ENCODE results near the gene MLC1. TPM values are rescaled to one million over a fixed set of nuclear protein-coding genes. Genes with fewer than 3 reads are reported as not detected.

Gene MLC1
- total and polyA plus RNA-seq, 7 donors = under 0.01 TPM; not detected in 6

DNA sequence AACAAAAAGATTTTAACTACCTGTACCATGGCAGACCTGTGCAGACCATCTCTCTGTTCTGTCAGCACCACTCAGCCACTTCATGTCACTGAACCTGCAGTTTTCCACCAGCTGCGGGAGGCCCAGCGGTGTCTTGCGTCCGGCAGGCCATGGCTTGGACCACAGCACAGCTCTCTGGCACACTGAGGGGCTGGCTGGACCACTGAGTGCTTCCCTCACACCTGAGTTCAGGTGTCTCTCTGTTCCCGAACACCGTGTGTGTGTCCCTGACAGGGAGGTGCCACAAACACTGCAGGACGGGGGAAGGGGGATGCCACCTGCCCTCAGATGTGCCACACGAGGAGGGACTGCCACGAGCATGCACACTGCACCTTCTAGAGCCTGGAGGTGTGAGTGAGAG, 22.3 kb upstream of the MLC1 start:
- ATAC-seq (no peak), DNase-seq (no peak)
- 78 to 85% (median 80%) methylated on average over 9 of the region's 9 CpGs for WGBS, 3 donors
- intact Hi-C loops (cut with DNase I) = no loop called here
- Histone ChIP-seq H3K4me3 (no peak overlapping the region), H3K27ac (no peak overlapping the region), H3K9me3 (no peaks in the 10 kb centered on the region), H3K36me3 (ENCODE audit: insufficient read depth in 1 of 2, low read depth in 1 of 2) (no peaks in the 10 kb centered on the region), H3K4me1 (no peaks in the 10 kb centered on the region), H3K27me3 (ENCODE audit: insufficient read depth in 3 of 3, low read length in 2 of 3) (peaks cover 0 to 20% (median 0%) of the 10 kb centered on the region in 3 donors)
- TF ChIP-seq, protein P1, sequence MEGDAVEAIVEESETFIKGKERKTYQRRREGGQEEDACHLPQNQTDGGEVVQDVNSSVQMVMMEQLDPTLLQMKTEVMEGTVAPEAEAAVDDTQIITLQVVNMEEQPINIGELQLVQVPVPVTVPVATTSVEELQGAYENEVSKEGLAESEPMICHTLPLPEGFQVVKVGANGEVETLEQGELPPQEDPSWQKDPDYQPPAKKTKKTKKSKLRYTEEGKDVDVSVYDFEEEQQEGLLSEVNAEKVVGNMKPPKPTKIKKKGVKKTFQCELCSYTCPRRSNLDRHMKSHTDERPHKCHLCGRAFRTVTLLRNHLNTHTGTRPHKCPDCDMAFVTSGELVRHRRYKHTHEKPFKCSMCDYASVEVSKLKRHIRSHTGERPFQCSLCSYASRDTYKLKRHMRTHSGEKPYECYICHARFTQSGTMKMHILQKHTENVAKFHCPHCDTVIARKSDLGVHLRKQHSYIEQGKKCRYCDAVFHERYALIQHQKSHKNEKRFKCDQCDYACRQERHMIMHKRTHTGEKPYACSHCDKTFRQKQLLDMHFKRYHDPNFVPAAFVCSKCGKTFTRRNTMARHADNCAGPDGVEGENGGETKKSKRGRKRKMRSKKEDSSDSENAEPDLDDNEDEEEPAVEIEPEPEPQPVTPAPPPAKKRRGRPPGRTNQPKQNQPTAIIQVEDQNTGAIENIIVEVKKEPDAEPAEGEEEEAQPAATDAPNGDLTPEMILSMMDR (IDR thresholded peaks at IDR 0.05) = no peak

DNA sequence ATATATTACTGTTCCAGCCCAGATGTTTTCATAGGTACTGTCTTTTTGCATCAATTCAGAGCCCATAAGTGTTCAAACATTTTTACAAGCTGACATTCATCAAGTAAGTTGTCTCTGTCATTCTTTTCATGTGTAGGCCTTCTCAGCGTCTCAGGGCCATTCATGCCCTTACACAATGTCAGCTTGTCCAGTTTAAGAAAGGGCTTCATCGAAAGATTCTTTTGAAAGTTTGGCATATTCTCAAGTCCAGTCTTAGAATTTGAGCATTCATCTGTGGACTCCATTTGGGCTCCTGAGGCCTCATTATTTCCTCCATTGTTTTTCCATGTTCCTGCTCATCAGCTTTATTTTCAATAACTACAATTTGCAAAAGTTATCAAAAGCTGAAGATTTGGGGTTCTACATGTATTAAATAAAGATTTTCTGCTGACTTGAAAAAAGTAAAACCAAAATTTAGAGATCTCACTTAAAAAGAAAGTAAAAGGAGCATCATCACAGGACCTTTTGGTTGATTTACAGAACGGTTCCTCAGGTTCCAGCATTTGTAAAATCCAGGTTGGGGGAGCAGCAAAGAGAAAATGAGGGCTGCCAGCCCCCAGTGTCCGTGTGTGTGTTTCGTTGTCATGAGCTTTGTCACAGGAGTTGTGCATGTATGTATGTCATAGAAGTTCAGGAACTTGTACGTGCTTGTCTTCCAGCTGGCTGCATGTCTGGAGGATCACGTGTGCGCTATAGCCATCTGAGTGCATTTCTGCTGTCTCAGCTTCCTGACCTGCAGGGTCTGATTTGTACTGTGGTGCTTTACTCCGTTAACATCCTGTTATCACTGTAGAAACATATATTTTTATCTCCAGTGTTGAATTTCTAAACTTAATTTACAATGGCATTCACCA, 20.2 kb upstream of the MLC1 start:
- 42 to 53% (median 47%) methylated on average over 9 of the region's 9 CpGs for WGBS, 3 donors
- H3K9me3 ChIP-seq = no peaks in the 10 kb centered on the region
- DNase-seq (no peak), ATAC-seq (no peak)
- peaks cover 0 to 10% (median 0%) of the 10 kb centered on the region in 3 donors for H3K27me3 ChIP-seq (ENCODE audit: insufficient read depth in 3 of 3, low read length in 2 of 3)
- no peak overlapping the region for H3K4me3 ChIP-seq
- intact Hi-C loops (cut with DNase I) = no loop called here
- H3K4me1 ChIP-seq = no peaks in the 10 kb centered on the region
- H3K36me3 ChIP-seq (ENCODE audit: insufficient read depth in 1 of 2, low read depth in 1 of 2) = no peaks in the 10 kb centered on the region
- TF ChIP-seq, protein P1 (IDR thresholded peaks at IDR 0.05) = no peak
- H3K27ac ChIP-seq = no peak overlapping the region

DNA sequence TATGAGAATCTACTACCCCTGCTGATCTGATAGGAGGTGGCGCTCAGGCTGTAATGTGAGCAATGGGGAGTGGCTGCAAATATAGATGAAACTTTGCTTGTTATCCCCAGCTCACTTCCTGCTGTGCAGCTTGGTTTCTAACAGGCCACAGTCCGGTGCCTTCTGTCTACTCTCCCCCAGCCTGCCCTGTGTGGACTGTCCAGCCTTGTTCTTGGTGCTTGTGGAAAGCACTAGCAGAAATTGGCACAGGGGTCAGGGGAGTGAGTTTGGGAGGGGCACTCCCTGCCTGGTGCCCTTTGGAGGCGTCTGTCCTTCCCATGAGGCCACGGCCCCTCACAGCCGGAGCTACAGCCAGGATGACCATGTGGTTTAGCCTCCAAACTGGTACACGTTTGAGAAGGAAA, 18.9 kb upstream of the MLC1 start:
- no peak overlapping the region for H3K27ac ChIP-seq
- TF ChIP-seq, protein P1 (IDR thresholded peaks at IDR 0.05) = no peak
- ATAC-seq = no peak
- intact Hi-C loops (cut with DNase I) = no loop called here
- 48 to 56% (median 51%) methylated on average over 6 of the region's 6 CpGs for WGBS, 3 donors
- H3K27me3 ChIP-seq (ENCODE audit: insufficient read depth in 3 of 3, low read length in 2 of 3) = peaks cover 0 to 6% (median 0%) of the 10 kb centered on the region in 3 donors
- no peak for DNase-seq
- H3K9me3 ChIP-seq = no peaks in the 10 kb centered on the region
- no peaks in the 10 kb centered on the region for H3K4me1 ChIP-seq
- H3K4me3 ChIP-seq = no peak overlapping the region
- H3K36me3 ChIP-seq (ENCODE audit: insufficient read depth in 1 of 2, low read depth in 1 of 2) = no peaks in the 10 kb centered on the region

DNA sequence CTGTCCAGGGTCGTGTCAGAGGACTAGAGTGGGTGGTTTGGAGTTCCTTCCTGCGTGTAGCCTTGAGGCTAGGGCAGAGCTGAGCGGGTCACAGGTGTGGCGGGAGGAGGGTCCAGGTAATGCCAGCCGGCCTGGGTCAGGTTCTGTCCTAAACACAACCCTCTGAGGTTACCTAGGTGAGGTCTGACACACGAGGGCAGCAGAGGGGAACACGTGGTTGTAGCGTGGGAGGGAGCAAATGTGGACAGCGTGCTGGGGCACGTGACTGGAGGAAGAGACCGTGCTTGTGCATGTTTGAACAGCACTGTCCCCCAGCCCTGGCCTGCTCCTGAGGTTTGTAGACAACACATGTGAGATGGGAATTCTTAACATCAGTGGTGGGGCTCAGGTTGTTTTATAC, 17.7 kb upstream of the MLC1 start:
- Histone ChIP-seq H3K27ac (no peak overlapping the region), H3K36me3 (ENCODE audit: insufficient read depth in 1 of 2, low read depth in 1 of 2) (no peaks in the 10 kb centered on the region), H3K9me3 (no peaks in the 10 kb centered on the region), H3K27me3 (ENCODE audit: insufficient read depth in 3 of 3, low read length in 2 of 3) (peaks cover 0 to 2% (median 0%) of the 10 kb centered on the region in 3 donors), H3K4me3 (no peak overlapping the region), H3K4me1 (no peaks in the 10 kb centered on the region)
- TF ChIP-seq, protein P1 (IDR thresholded peaks at IDR 0.05) = no peak
- intact Hi-C loops (cut with DNase I) = no loop called here
- ATAC-seq (no peak), DNase-seq (no peak)
- 44 to 56% (median 52%) methylated on average over 11 of the region's 11 CpGs for WGBS, 3 donors

Data from psoas muscle (tissue), 8 donors.